Stimulated activated CD4-positive, alpha-beta T cell treated with anti-CD3 and anti-CD28 coated beads, Interleukin-12 subunit alpha, Interleukin-12 subunit beta, amount 100 ng/mL, for 24 hours (primary cell): Measurements from ENCODE around the gene VAC14.
"Not testable (repeated sequence)": the region's sequence is repeated elsewhere in the genome, so short reads cannot be mapped to it uniquely, and the experiment has no call there.

Experiments
- DNase-seq, 2 experiments: peaks; one replicate each; pipeline ENCODE4 v3.0.0-alpha.2; 2020; ENCODE audit warnings: low read depth in 2 of 2

VAC14 gene

GRCh38 chr16:70646260-70647241, 154.4 kb downstream of the VAC14 start, which contains the start of gene IL34:
TSS of gene IL34 (plus strand) at chr16:70646559. CDS start at chr16:70646948, 389 bp downstream.
- DNase-seq: no peak

- DNase-seq: no peak
Observed at GRCh38 chr16:70644763-70645597, 156.0 kb downstream of the VAC14 start.

GRCh38 chr16:70643264-70643663, 157.7 kb downstream of the VAC14 start:
- not testable (repeated sequence) for DNase-seq

- DNase-seq: no peak
Observed at GRCh38 chr16:70642633-70643032, 158.3 kb downstream of the VAC14 start.

- no peak for DNase-seq
Observed at GRCh38 chr16:70638814-70639792, 161.9 kb downstream of the VAC14 start.
